ENCODE measurements around the gene DUSP9. TPM values are rescaled to one million over a fixed set of nuclear protein-coding genes. Genes with fewer than 3 reads are reported as not detected.

The DUSP9 gene
- polyA plus RNA-seq, 1 donor (not counting 4 experiments of a cell fraction or from before 2014, with no cell fraction given): 0.47 TPM

GRCh38 chrX:153686711-153687110 lies 39.7 kb downstream of the DUSP9 start:
- Histone ChIP-seq H2AFZ (ENCODE audit: control insufficient read depth, low read length) (no peak overlapping the region), H4K20me1 (ENCODE audit: control insufficient read depth, extremely low read depth, insufficient read depth, low read length) (no peaks in the 10 kb centered on the region), H3K4me1 (ENCODE audit: control insufficient read depth, extremely low read depth, insufficient read depth, low read length) (peaks cover 8% of the 10 kb centered on the region), H3K9me1 (ENCODE audit: control insufficient read depth, extremely low read depth, insufficient read depth, low read length) (no peaks in the 10 kb centered on the region), H3K27ac (ENCODE audit: control insufficient read depth, insufficient read depth, low read length) (no peak overlapping the region), H3K9me3 (ENCODE audit: control insufficient read depth, low read depth, low read length) (no peaks in the 10 kb centered on the region), H3K9ac (ENCODE audit: control insufficient read depth, extremely low read depth, insufficient read depth, low read length) (no peak overlapping the region), H3K36me3 (ENCODE audit: control insufficient read depth in 2 of 2, extremely low read depth in 1 of 2, insufficient read depth in 2 of 2, low read length in 2 of 2) (no peaks in the 10 kb centered on the region), H3K4me2 (ENCODE audit: control insufficient read depth, extremely low read depth, insufficient read depth, low read depth, low read length) (no peak overlapping the region), H3K79me2 (ENCODE audit: control insufficient read depth, insufficient read depth, low read length) (peaks cover 11% of the 10 kb centered on the region), H3K27me3 (ENCODE audit: control insufficient read depth, extremely low read depth, insufficient read depth, low read length) (no peaks in the 10 kb centered on the region), H3K4me3 (ENCODE audit: control insufficient read depth in 2 of 3, extremely low read depth in 1 of 3, insufficient read depth in 2 of 3, low read depth in 1 of 3, low read length in 3 of 3) (no peak overlapping the region)
- FAIRE-seq (no peak), DNase-seq (ENCODE audit: low read depth, low spot score) (no peak)
- no peak for TF ChIP-seq CTCF (optimal IDR thresholded peaks at IDR 0.05 in 1 of 3, IDR thresholded peaks at IDR 0.05 in 1 of 3, conservative IDR thresholded peaks at IDR 0.05 in 1 of 3; ENCODE audit: extremely low read depth in 1 of 3, insufficient read depth in 2 of 3, low read length in 3 of 3)
- no peak for TF ChIP-seq EZH2 (IDR thresholded peaks at IDR 0.05; ENCODE audit: low read length)
- dilution Hi-C loops (cut with MboI; ENCODE audit: extremely low pct_ligation_motif_present, low sequenced_read_pairs): no loop called here

- H3K4me3 ChIP-seq (ENCODE audit: control insufficient read depth in 2 of 3, extremely low read depth in 1 of 3, insufficient read depth in 2 of 3, low read depth in 1 of 3, low read length in 3 of 3): peak within 1 kb of the TSS in 1 of 3 experiments; percentile 48
- H3K9ac ChIP-seq (ENCODE audit: control insufficient read depth, extremely low read depth, insufficient read depth, low read length): peak within 1 kb of the TSS; percentile 61
- no peak within 1 kb of the TSS for H3K27ac ChIP-seq (ENCODE audit: control insufficient read depth, insufficient read depth, low read length)
- FAIRE-seq: no peak
- no peaks in the 10 kb centered on the region for H4K20me1 ChIP-seq (ENCODE audit: control insufficient read depth, extremely low read depth, insufficient read depth, low read length)
- no peak for DNase-seq (ENCODE audit: low read depth, low spot score)
- H3K27me3 ChIP-seq (ENCODE audit: control insufficient read depth, extremely low read depth, insufficient read depth, low read length): no peaks in the 10 kb centered on the region
- H3K9me1 ChIP-seq (ENCODE audit: control insufficient read depth, extremely low read depth, insufficient read depth, low read length): no peaks in the 10 kb centered on the region
- H3K4me2 ChIP-seq (ENCODE audit: control insufficient read depth, extremely low read depth, insufficient read depth, low read depth, low read length): peak within 1 kb of the TSS; percentile 27
- H2AFZ ChIP-seq (ENCODE audit: control insufficient read depth, low read length): no peak within 1 kb of the TSS
- dilution Hi-C loops (cut with MboI; ENCODE audit: extremely low pct_ligation_motif_present, low sequenced_read_pairs): no loop called here
- peaks cover 8% of the 10 kb centered on the region for H3K4me1 ChIP-seq (ENCODE audit: control insufficient read depth, extremely low read depth, insufficient read depth, low read length)
- no peak for TF ChIP-seq EZH2 (IDR thresholded peaks at IDR 0.05; ENCODE audit: low read length)
- peak in 1 of 3 experiments; percentile 6 for TF ChIP-seq CTCF (optimal IDR thresholded peaks at IDR 0.05 in 1 of 3, IDR thresholded peaks at IDR 0.05 in 1 of 3, conservative IDR thresholded peaks at IDR 0.05 in 1 of 3; ENCODE audit: extremely low read depth in 1 of 3, insufficient read depth in 2 of 3, low read length in 3 of 3)
- no peaks in the 10 kb centered on the region for H3K36me3 ChIP-seq (ENCODE audit: control insufficient read depth in 2 of 2, extremely low read depth in 1 of 2, insufficient read depth in 2 of 2, low read length in 2 of 2)
- H3K79me2 ChIP-seq (ENCODE audit: control insufficient read depth, insufficient read depth, low read length): peaks cover 11% of the 10 kb centered on the region
- no peaks in the 10 kb centered on the region for H3K9me3 ChIP-seq (ENCODE audit: control insufficient read depth, low read depth, low read length)
Measured at GRCh38 chrX:153687121-153688039, 40.4 kb downstream of the DUSP9 start, which contains the start of gene SLC6A8. Gene SLC6A8, plus strand, starts transcription at chrX:153687926. Its CDS starts 649 bp downstream, at chrX:153688575.

All from keratinocyte (primary cell).